NCI-H1092 (cell line): Measurements from ENCODE around the gene ZNF700.
"Not testable (repeated sequence)": the region's sequence is repeated elsewhere in the genome, so short reads cannot be mapped to it uniquely, and the experiment has no call there.

Experiments
- DNase-seq: peaks from one replicate; lab custom pipeline; 2025; lab: John Stamatoyannopoulos, UW

Gene ZNF700

GRCh38 chr19:11941361-11941887 is 16.5 kb downstream of the ZNF700 start:
- DNase-seq = not testable (repeated sequence)

GRCh38 chr19:11942008-11942842 is 17.3 kb downstream of the ZNF700 start:
- no peak for DNase-seq

GRCh38 chr19:11942843-11943108 is 17.9 kb downstream of the ZNF700 start:
- DNase-seq = no peak

- DNase-seq = no peak
These were observed 19.7 kb downstream of the ZNF700 start for GRCh38 chr19:11944656-11945055.

DNA sequence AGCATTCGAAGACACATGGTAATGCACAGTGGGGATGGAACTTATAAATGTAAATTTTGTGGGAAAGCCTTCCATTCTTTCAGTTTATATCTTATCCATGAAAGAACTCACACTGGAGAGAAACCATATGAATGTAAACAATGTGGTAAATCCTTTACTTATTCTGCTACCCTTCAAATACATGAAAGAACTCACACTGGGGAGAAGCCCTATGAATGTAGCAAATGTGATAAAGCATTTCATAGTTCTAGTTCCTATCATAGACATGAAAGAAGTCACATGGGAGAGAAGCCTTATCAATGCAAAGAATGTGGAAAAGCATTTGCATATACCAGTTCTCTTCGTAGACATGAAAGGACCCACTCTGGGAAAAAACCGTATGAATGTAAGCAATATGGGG is 23.7 kb downstream of the ZNF700 start:
- DNase-seq = no peak

DNA sequence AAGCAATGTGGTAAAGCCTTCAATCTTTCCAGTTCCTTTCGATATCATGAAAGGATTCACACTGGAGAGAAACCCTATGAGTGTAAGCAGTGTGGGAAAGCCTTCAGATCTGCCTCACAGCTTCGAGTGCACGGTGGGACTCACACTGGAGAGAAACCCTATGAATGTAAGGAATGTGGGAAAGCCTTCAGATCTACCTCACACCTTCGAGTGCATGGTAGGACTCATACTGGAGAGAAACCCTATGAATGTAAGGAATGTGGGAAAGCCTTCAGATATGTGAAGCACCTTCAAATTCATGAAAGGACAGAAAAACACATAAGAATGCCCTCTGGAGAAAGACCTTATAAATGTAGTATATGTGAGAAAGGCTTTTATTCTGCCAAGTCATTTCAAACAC is 24.3 kb downstream of the ZNF700 start:
- DNase-seq = no peak

DNA sequence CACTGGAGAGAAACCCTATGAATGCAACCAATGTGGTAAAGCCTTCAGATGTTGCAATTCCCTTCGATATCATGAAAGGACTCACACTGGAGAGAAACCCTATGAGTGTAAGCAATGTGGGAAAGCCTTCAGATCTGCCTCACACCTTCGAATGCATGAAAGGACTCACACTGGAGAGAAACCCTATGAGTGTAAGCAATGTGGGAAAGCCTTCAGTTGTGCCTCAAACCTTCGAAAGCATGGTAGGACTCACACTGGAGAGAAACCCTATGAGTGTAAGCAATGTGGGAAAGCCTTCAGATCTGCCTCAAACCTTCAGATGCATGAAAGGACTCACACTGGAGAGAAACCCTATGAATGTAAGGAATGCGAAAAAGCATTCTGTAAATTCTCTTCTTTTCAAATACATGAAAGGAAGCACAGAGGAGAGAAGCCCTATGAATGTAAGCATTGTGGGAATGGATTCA is 24.7 kb downstream of the ZNF700 start:
- not testable (repeated sequence) for DNase-seq

DNA sequence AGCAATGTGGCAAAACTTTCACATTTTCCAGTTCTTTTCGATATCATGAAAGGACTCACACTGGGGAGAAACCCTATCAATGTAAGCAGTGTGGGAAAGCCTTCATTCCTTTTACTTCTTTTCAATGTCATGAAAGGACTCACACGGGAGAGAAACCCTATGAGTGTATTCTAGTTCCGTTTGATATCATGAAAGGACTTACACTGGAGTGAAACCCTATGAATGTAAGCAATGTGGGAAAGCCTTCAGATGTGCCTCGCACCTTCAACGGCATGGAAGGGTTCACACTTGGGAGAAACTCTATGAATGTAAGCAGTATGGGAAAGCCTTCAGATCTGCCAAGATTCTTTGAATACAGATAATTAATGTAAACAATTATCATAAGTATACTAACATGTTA is 25.4 kb downstream of the ZNF700 start:
- no peak for DNase-seq

DNA sequence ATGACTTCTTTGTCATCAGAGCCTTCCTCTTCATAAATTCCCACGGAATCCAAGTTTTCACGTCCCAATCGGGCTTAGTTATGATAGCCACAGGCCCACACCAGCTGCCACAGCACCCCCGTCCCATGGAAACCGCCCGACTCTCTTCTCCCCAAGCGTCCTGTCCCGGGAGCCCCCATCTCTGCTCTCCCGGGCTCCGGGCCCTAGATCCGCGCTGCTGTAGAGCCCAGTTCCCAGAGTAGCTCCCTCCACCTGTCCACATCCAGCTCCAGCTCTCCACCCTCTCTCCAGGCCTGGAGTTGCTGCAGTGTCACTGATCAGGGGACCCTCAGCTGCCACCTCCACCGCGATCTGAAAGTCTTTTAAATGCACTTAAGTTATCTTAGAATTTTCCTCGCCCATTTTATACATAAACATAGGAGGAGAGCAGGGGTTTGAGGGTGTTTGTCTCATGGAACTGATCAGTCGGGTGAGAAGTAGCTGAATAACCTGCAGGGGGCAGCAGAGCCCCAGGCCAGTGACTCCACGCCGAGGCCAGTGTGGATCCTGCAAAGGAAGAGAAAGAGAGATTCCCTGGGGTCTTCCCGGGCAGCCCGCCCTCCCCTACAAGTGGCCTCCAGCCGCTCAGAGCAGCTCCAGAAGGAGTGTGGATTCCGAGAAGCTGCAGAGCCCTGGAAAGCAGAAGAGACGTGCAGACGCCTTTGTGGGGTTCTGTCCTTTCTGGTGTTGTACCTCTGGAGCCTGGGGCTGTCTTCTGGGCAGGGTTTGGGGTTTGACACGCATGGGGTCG is 38.9 kb downstream of the ZNF700 start:
- peak; percentile 76 for DNase-seq

DNA sequence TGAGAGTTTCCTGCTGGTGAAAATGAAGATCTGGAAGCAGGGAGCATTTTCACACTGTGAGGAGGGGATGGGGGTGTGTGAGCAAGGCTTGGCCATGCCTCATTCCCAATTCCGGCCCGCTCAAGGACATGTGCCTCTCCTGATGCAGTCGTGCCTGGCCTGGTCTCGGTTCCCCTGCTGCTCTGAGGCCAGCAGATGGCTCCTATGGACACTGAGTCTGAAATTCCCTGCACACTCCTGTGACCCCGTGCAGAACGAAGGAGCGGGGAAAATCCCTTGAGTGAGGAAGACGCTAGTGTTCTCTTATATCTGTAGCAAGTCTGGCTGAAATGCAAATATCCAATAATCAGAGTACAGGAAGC is 39.6 kb downstream of the ZNF700 start:
- DNase-seq = peak; percentile 36

DNA sequence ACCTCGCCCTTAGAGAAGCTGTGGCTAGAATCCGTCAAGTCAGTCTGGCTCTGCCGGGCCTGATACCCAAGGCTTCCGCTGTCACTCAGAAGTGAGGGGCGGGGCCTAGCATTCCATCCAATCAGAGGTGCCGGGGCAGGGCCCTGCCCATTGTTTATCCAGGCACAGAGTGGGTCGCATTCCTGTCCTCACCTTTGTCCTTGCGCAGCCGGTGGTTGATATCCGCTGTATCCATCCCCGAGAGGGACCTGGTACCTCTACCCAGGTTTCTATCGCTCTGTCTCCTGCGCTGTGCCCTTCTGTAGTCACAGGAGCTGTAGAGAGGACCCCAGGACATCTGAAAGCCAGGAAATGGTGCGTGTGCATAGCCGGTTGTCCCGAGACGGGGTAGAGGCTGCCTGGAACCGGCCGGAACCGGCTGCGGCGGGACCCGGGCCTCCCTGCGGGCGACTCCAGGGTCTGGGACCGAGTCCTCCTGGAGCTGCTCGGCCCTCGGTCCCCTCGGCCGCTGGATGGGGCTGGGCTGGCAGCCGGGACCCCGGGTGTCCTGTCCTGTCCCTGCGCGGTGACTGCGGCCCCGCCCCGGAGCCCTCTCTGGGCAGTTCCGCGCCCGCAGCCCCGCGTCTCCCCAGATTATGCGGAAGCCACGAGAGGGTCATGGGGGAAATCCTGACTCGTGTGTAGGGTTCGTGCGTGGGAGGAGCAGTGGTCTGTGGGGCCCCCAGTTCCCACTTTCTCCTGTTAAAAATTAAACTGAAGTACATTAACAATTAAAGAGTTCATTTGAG is 40.1 kb downstream of the ZNF700 start, which contains the start of gene ZNF763:
Gene ZNF763 (plus strand): TSS at position 183 of the 788 bp plus-strand sequence. CDS start 169 bp downstream, at position 352.
- DNase-seq = peak; percentile 49

DNA sequence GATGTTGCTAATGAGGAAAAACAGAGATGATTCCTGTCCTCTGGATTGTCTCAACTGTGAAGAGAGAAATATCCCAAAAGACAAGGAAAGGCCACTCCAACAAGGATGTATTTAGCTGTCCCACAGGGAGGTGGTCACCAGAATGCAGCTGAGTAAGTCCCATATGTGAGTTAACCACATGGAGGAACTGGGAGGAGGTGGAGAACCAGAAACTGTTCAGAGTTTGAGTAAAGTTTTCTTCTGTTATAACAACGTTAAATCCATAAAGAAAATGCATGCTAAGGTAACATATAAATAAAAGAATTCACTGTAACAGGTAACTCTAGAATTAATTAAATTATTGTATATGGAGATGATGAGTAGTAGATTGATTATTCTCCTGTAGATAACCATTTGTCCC is 45.3 kb downstream of the ZNF700 start:
- no peak for DNase-seq

GRCh38 chr19:11971041-11971440 is 46.1 kb downstream of the ZNF700 start:
- no peak for DNase-seq

- no peak for DNase-seq
These were observed 48.3 kb downstream of the ZNF700 start for GRCh38 chr19:11973019-11973810.

- no peak for DNase-seq
These were observed 53.7 kb downstream of the ZNF700 start for GRCh38 chr19:11978492-11979100.

DNA sequence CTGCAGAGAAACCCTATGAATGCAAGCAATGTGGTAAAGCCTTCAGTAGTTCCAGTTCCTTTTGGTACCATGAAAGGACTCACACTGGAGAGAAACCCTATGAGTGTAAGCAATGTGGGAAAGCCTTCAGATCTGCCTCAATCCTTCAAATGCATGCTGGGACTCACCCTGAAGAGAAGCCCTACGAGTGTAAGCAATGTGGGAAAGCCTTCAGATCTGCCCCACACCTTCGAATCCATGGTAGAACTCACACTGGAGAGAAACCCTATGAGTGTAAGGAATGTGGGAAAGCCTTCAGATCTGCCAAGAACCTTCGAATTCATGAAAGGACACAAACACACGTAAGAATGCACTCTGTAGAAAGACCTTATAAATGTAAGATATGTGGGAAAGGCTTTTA is 54.6 kb downstream of the ZNF700 start:
- no peak for DNase-seq

- DNase-seq = no peak
These were observed 57.6 kb downstream of the ZNF700 start for GRCh38 chr19:11982526-11982925.

GRCh38 chr19:11984986-11985385 is 60.1 kb downstream of the ZNF700 start:
- DNase-seq = no peak

GRCh38 chr19:11986754-11987153 is 61.8 kb downstream of the ZNF700 start:
- DNase-seq = no peak

DNA sequence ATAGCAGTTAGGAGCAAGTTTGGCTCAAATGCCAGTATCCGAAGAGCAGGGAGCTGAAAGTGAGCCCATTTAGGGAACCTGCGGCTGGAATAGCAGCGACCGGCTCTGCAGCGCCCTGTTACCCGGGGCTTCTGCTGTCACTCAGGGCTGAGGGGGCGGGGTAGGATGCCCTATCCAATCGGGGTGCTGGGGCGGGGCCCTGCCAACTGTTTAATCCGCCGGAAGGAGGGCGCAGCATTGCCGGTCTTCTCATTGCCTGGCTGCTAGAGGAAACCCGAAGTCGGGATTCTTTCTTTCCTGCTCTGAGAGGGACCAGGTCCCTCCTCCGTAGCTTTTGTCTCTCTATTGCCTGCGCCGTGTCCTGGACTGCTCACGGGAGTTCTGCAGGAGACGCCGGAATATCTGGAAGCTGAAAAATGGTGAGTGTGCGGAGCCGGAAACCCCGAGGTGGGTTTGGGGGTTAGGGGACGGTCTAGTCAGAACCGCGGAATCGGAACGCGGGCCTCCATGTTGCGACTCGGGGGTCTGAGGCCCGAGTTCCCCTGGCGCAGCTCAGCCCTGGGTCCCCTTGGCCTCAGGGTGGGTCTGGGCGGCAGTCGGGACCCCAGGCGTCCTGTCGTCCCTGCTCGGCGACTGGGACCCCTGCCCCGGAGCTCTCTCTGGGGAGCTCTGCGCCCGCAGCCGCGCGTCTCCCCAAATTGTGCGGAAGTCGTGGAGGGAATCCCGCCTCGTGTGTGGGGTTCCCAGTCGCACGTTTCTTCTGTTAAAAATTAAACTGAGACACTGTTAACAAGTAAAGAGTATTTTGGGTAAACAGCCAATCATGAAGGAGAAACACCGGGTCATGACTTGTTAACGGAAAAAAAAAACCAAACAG is 62.7 kb downstream of the ZNF700 start:
- DNase-seq = peak; percentile 89
